HTR-8/SVneo (cell line): Measurements from ENCODE around the gene IGF2R.
A peak's percentile ranks its signal among the peaks of the same experiment; 100 is the strongest.
"Not testable (repeated sequence)": the region's sequence is repeated elsewhere in the genome, so short reads cannot be mapped to it uniquely, and the experiment has no call there.

Experiments used
- DNase-seq: peaks from one replicate; pipeline ENCODE4 v3.0.0; 2011; ENCODE audit warnings: low spot score, mixed read lengths; ENCODE audit not compliant: insufficient read length
- FAIRE-seq: peaks from 2 replicates; lab custom pipeline; 2011; peaks lifted over from hg19 to GRCh38; lab: Jason Lieb, UNC

Gene IGF2R

GRCh38 chr6:159952289-159953005 is 16.4 kb upstream of the IGF2R start:
- DNase-seq: no peak
- FAIRE-seq: no peak

- no peak for DNase-seq
- no peak for FAIRE-seq
These were observed 15.7 kb upstream of the IGF2R start for GRCh38 chr6:159953091-159953601.

GRCh38 chr6:159955945-159956361 is 12.9 kb upstream of the IGF2R start:
- DNase-seq (no peak), FAIRE-seq (no peak)

- DNase-seq (no peak), FAIRE-seq (no peak)
These were observed 11.7 kb upstream of the IGF2R start for GRCh38 chr6:159957071-159957673.

- FAIRE-seq (no peak), DNase-seq (no peak)
These were observed 9.5 kb upstream of the IGF2R start for GRCh38 chr6:159959165-159959975.

- FAIRE-seq (no peak), DNase-seq (no peak)
These were observed 8.9 kb upstream of the IGF2R start for GRCh38 chr6:159959976-159960384.

- no peak for DNase-seq
- FAIRE-seq: no peak
These were observed 8.4 kb upstream of the IGF2R start for GRCh38 chr6:159960485-159960884.

- no peak for FAIRE-seq
- DNase-seq: no peak
These were observed 7.4 kb upstream of the IGF2R start for GRCh38 chr6:159961528-159961927.

GRCh38 chr6:159963111-159963510 is 5.8 kb upstream of the IGF2R start:
- FAIRE-seq (no peak), DNase-seq (no peak)

GRCh38 chr6:159964046-159964445 is 4.8 kb upstream of the IGF2R start:
- DNase-seq (no peak), FAIRE-seq (no peak)

- DNase-seq: no peak
- no peak for FAIRE-seq
These were observed 2.5 kb upstream of the IGF2R start for GRCh38 chr6:159966339-159966738.

- FAIRE-seq: no peak
- DNase-seq: no peak
These were observed 1.9 kb upstream of the IGF2R start for GRCh38 chr6:159966981-159967380.

GRCh38 chr6:159967621-159968020 is 1.3 kb upstream of the IGF2R start:
- FAIRE-seq, DNase-seq: not testable (repeated sequence)

- FAIRE-seq (no peak), DNase-seq (no peak)
These were observed 476 bp downstream of the IGF2R start for GRCh38 chr6:159969204-159969912.

GRCh38 chr6:159969921-159970320 is 1.0 kb downstream of the IGF2R start:
- peak; percentile 69 for DNase-seq
- FAIRE-seq: no peak

GRCh38 chr6:159970659-159971063 is 1.8 kb downstream of the IGF2R start:
- no peak for FAIRE-seq
- no peak for DNase-seq

- FAIRE-seq (no peak), DNase-seq (no peak)
These were observed 2.7 kb downstream of the IGF2R start for GRCh38 chr6:159971341-159972178.

GRCh38 chr6:159972506-159973268 is 3.8 kb downstream of the IGF2R start:
- DNase-seq (no peak), FAIRE-seq (no peak)

GRCh38 chr6:159973406-159973805 is 4.5 kb downstream of the IGF2R start:
- no peak for FAIRE-seq

More at GRCh38 chr6:159973406-159973805, 4.5 kb downstream of the IGF2R start:
- DNase-seq: no peak
